K562 (cell line): Measurements from ENCODE around the gene CLC. TPM values are rescaled to one million over a fixed set of nuclear protein-coding genes. Genes with fewer than 3 reads are reported as not detected.

Experiments used
- ATAC-seq: fragments of 200-7000 bp; cut with Tn5 transposase; 3 replicates; pipeline ENCODE4 v1.9.1; 2020; ENCODE audit warnings: moderate library complexity
- BruUV-seq: library from RNA; stranded (reverse); fragments of 400-500 nt; replicated peaks from 2 replicates; lab custom pipeline; 2021; lab: Mats Ljungman, UMichigan
- CTCF ChIA-PET: fragments of 300-600 bp; formaldehyde crosslinking; extraction: SDS; loops from one replicate; lab custom pipeline; 2021; ENCODE audit warnings: low intra/inter-chr PET ratio; lab: Yijun Ruan, JAX
- POLR2A ChIA-PET: fragments of 300-600, 350-650 bp; sonication (Branson Sonifier 250); formaldehyde crosslinking; extraction: SDS; loops from one replicate; lab custom pipeline; 2021; ENCODE audit warnings: antibody characterized with exemption, inconsistent platforms; lab: Yijun Ruan, JAX
- DNase-seq, 4 experiments: peaks; one replicate each; pipeline versions ENCODE4 v3.0.0 to v3.0.0-alpha.2; 2011 to 2018; ENCODE audit warnings: low spot score in 3 of 4, mixed read lengths in 3 of 4; ENCODE audit errors: extremely low read depth in 1 of 4
- FAIRE-seq: peaks from 2 replicates; lab custom pipeline; 2011; peaks lifted over from hg19 to GRCh38; lab: Jason Lieb, UNC
- H2AFZ ChIP-seq: 2 replicates; pipeline ENCODE4 v1.6.0; 2011; ENCODE audit warnings: low read depth, low read length, control low read depth, inconsistent platforms
- H3K27ac ChIP-seq: fragments of 200-600 bp; 3 replicates; pipeline ENCODE4 v1.8.0; 2011; ENCODE audit warnings: low read depth, mild to moderate bottlenecking, control low read depth, inconsistent platforms, low read length, moderate library complexity, mixed read lengths; ENCODE audit errors: extremely low read depth
- H3K27me3 ChIP-seq, 2 experiments: fragments of 300-600 bp in 1 of 2; 2 replicates in 1 of 2; 3 replicates in 1 of 2; pipeline versions ENCODE4 v1.6.0 to v1.8.0; 2011; ENCODE audit warnings: inconsistent platforms in 2 of 2, low read length in 2 of 2, mild to moderate bottlenecking in 1 of 2, mixed read lengths in 1 of 2, moderate library complexity in 1 of 2; ENCODE audit not compliant: control insufficient read depth in 2 of 2, insufficient read depth in 2 of 2
- H3K36me3 ChIP-seq: fragments of 300-600 bp; 3 replicates; pipeline ENCODE4 v1.8.0; 2011; ENCODE audit warnings: mild to moderate bottlenecking, low read length, inconsistent platforms; ENCODE audit not compliant: control insufficient read depth, insufficient read depth
- H3K4me1 ChIP-seq, 2 experiments: fragments of 200-600 bp in 1 of 2; replicated peaks in 1 of 2; 2 replicates in 1 of 2; 3 replicates in 1 of 2; pipeline versions ENCODE4 v1.5.1 to v1.8.0; 2011; ENCODE audit warnings: inconsistent platforms in 2 of 2, low read length in 2 of 2, mild to moderate bottlenecking in 1 of 2, mixed read lengths in 1 of 2, moderate library complexity in 1 of 2; ENCODE audit not compliant: control insufficient read depth in 2 of 2, insufficient read depth in 2 of 2
- H3K4me2 ChIP-seq: 2 replicates; pipeline ENCODE4 v1.6.1; 2011; ENCODE audit warnings: low read length, control low read depth, inconsistent platforms, mixed read lengths; ENCODE audit not compliant: insufficient read depth
- H3K4me3 ChIP-seq: fragments of 200-600 bp; sonication (generic), shearing (Covaris generic); 2 replicates; pipeline ENCODE4 v1.5.1; 2016; ENCODE audit warnings: control low read depth, inconsistent platforms
- H3K79me2 ChIP-seq: fragments of 200-600 bp; 3 replicates; pipeline ENCODE4 v1.8.0; 2011; ENCODE audit warnings: low read length, inconsistent platforms; ENCODE audit not compliant: control insufficient read depth, insufficient read depth
- H3K9ac ChIP-seq, 2 experiments: 2 replicates each; pipeline versions ENCODE4 v1.6.0 to v1.6.1; 2011; ENCODE audit warnings: low read depth in 2 of 2, low read length in 2 of 2, control low read depth in 1 of 2, inconsistent platforms in 1 of 2, mild to moderate bottlenecking in 1 of 2, mixed read lengths in 1 of 2; ENCODE audit not compliant: insufficient read depth in 1 of 2
- H3K9me1 ChIP-seq: one replicate; pipeline ENCODE4 v1.6.0; 2011; ENCODE audit warnings: inconsistent platforms, mild to moderate bottlenecking, low read length, moderate library complexity; ENCODE audit not compliant: control insufficient read depth, insufficient read depth
- H3K9me3 ChIP-seq: replicated peaks from 2 replicates; pipeline ENCODE4 v1.5.1; 2011; ENCODE audit warnings: low read depth, low read length, inconsistent platforms; ENCODE audit not compliant: control insufficient read depth, insufficient read depth
- H4K20me1 ChIP-seq: replicated peaks from 2 replicates; pipeline ENCODE4 v1.6.1; 2011; ENCODE audit warnings: low read length, inconsistent platforms, mixed read lengths; ENCODE audit not compliant: control insufficient read depth, insufficient read depth
- BCOR ChIP-seq: fragments of 450-650 bp; IDR thresholded peaks from 2 replicates; pipeline ENCODE4 v1.6.1; 2016
- SPI1 ChIP-seq: IDR thresholded peaks from 2 replicates; pipeline ENCODE4 v1.6.1; 2011; ENCODE audit warnings: low read depth, low read length, control low read depth, borderline replicate concordance
- ZNF263 ChIP-seq: sonication (generic); formaldehyde crosslinking; IDR thresholded peaks from 2 replicates; pipeline ENCODE4 v1.8.0; 2022; ENCODE audit warnings: mild to moderate bottlenecking, missing genetic modification reagents, borderline replicate concordance
- ZNF277 ChIP-seq: fragments of 250-450 bp; sonication (Bioruptor Pico); IDR thresholded peaks from 2 replicates; pipeline ENCODE4 v1.8.0; 2022; ENCODE audit warnings: inconsistent platforms, mild to moderate bottlenecking, moderate library complexity, borderline replicate concordance
- WGBS: fragments of 100-300 bp; shearing (Covaris generic); methylation state at CpG from one replicate; pipeline ENCODE4 v1.1.6; 2016; ENCODE audit warnings: low coverage, mixed read lengths; ENCODE audit not compliant: insufficient coverage; ENCODE audit errors: missing lambda C conversion rate; 5-methylcytosine and 5-hydroxymethylcytosine counted together
- in situ Hi-C: fragments of 300-500 bp; cut with MboI; formaldehyde crosslinking; loops from 4 replicates; pipeline ENCODE4 v1.15.0; 2018; ENCODE audit warnings: inconsistent platforms, mixed read lengths
- intact Hi-C: fragments of 100-400 bp; cut with micrococcal nuclease; formaldehyde crosslinking; loops from 2 replicates; pipeline ENCODE4 v1.14.2; 2022
- polyA plus RNA-seq, 8 experiments: library from polyadenylated mRNA; depleted of rRNA in 4 of 8; stranded (reverse) in 5 of 8; unstranded in 3 of 8; fragments of >200 nt; fragmentation: Nextera tagmentation in 2 of 8; fragmentation: Illumina TruSeq in 1 of 8; extraction: Ambion mirVana in 2 of 8; extraction: Trizol in 1 of 8; gene quantifications; 2 replicates each; pipeline versions ENCODE4 v1.2.1 to v1.2.3, GENCODE V29; 2011 to 2014; ENCODE audit warnings: inconsistent platforms in 1 of 8, missing spikeins in 1 of 8
- total RNA-seq, 7 experiments: library from RNA; depleted of rRNA in 6 of 7; stranded (reverse); fragments of >200 nt in 6 of 7; fragmentation: Illumina TruSeq in 2 of 7; extraction: Trizol in 2 of 7; gene quantifications; 2 replicates each; pipeline versions ENCODE4 v1.2.1 to v1.2.3, GENCODE V29; 2011 to 2021; ENCODE audit warnings: low replicate concordance in 1 of 7

CLC gene
- total and polyA plus RNA-seq, 9 of the 15 experiments (the other 6 are each of a cell fraction or from before 2014, with no cell fraction given) = 0.44 to 1.1 (median 0.67) TPM; not detected in 3

GRCh38 chr19:39710333-39710890 lies 27.4 kb downstream of the CLC start (continued):
- TF ChIP-seq ZNF277 (CRISPR knock-in tag) (no peak), BCOR (no peak)

GRCh38 chr19:39709026-39709872 lies 28.6 kb downstream of the CLC start:
- Histone ChIP-seq H3K4me1 (no peaks in the 10 kb centered on the region), H3K9me3 (no peaks in the 10 kb centered on the region), H4K20me1 (no peaks in the 10 kb centered on the region; the same call in 1 of the 2 replicates), H3K27ac (no peak overlapping the region), H3K9ac (no peak overlapping the region), H3K36me3 (no peaks in the 10 kb centered on the region), H3K27me3 (peaks cover 3 to 6% of the 10 kb centered on the region in 2 experiments; a peak in 3 of 5 replicates), H3K4me3 (no peak overlapping the region), H3K4me2 (no peak overlapping the region), H3K79me2 (no peaks in the 10 kb centered on the region), H2AFZ (no peak overlapping the region), H3K9me1 (no peaks in the 10 kb centered on the region)
- POLR2A ChIA-PET = no interaction called here
- DNase-seq = no peak
- WGBS = 0% methylated on average over 5 of the region's 5 CpGs
- CTCF ChIA-PET = no interaction called here
- TF ChIP-seq SPI1 = peak; percentile 69; the same call in 1 of the 2 replicates
- no peak for TF ChIP-seq ZNF263
- BruUV-seq = no TSS peak
- ATAC-seq = no peak
- intact Hi-C loops = no loop called here
- in situ Hi-C loops = no loop called here
- no peak for FAIRE-seq
